Measurements from ENCODE around the gene HOXC9. TPM values are rescaled to one million over a fixed set of nuclear protein-coding genes. Genes with fewer than 3 reads are reported as not detected.

HOXC9 gene
- polyA plus RNA-seq, 2 of the 4 experiments (the other 2 are of a cell fraction) = 5.2 to 6.6 TPM

GRCh38 chr12:53963434-53964314, 36.3 kb upstream of the HOXC9 start:
- 88% methylated on average over 38 of the region's 38 CpGs for WGBS (ENCODE audit: missing lambda C conversion rate)
- H3K27ac ChIP-seq = no peak overlapping the region
- ATAC-seq = no peak

DNA sequence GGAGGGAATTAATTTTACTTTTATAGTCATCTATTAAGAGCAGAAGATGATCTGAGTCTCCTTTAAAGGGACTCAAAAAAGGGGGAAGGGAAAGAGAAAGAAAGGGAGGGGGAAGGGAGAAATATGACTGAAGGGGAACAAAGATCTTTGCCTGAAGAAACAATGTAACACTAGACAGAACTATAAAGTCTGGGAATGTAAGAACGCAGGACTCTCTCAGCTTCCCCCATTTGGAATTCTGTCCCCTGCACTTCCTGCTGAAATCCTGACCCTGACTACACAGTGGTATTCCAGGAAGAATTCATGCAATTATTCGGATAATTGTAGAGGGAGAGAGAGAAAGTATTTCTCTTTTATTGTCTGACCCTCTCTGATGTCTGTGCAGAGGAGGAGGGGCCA, 35.6 kb upstream of the HOXC9 start:
- ChIA-PET POLR2A (no interaction called here), CTCF (interaction anchor here (0.6 to 1.8 kb wide), 4 partner anchors 21 to 196 kb away, joined by 3 to 7 read pairs (median 4); partner anchors contain the start of genes HOXC10 and HOXC13)
- H3K4me2 ChIP-seq = peak overlapping the region; percentile 55
- DNase-seq (ENCODE audit: low read depth in 1 of 2, low spot score in 1 of 2) (no peak), FAIRE-seq (no peak), ATAC-seq (no peak)
- no peak overlapping the region for H3K4me3 ChIP-seq
- peaks cover 9% of the 10 kb centered on the region; the same call in 1 of the 3 replicates for H3K4me1 ChIP-seq
- no peak overlapping the region for H3K27ac ChIP-seq
- 55% methylated on average over 2 of the region's 2 CpGs for WGBS (ENCODE audit: missing lambda C conversion rate)
- TF ChIP-seq PHF8 (IDR thresholded peaks at IDR 0.05; ENCODE audit: borderline replicate concordance, low read depth) (no peak), KDM1A (IDR thresholded peaks at IDR 0.05; ENCODE audit: low read depth) (no peak), NPAS2 (CRISPR knock-in tag; IDR thresholded peaks at IDR 0.05; ENCODE audit: borderline replicate concordance) (no peak), MAFK (IDR thresholded peaks at IDR 0.05; ENCODE audit: partially characterized antibody) (no peak), POLR2AphosphoS2 (conservative IDR thresholded peaks at IDR 0.05; ENCODE audit: low read length) (no peak), GATA3 (IDR thresholded peaks at IDR 0.05; ENCODE audit: borderline replicate concordance) (no peak), KDM5A (IDR thresholded peaks at IDR 0.05) (no peak), MYC (IDR thresholded peaks at IDR 0.05; ENCODE audit: borderline replicate concordance, low read length) (no peak), NFE2L2 (conservative IDR thresholded peaks at IDR 0.05; ENCODE audit: low read length) (no peak)
- TF ChIP-seq, protein P1, sequence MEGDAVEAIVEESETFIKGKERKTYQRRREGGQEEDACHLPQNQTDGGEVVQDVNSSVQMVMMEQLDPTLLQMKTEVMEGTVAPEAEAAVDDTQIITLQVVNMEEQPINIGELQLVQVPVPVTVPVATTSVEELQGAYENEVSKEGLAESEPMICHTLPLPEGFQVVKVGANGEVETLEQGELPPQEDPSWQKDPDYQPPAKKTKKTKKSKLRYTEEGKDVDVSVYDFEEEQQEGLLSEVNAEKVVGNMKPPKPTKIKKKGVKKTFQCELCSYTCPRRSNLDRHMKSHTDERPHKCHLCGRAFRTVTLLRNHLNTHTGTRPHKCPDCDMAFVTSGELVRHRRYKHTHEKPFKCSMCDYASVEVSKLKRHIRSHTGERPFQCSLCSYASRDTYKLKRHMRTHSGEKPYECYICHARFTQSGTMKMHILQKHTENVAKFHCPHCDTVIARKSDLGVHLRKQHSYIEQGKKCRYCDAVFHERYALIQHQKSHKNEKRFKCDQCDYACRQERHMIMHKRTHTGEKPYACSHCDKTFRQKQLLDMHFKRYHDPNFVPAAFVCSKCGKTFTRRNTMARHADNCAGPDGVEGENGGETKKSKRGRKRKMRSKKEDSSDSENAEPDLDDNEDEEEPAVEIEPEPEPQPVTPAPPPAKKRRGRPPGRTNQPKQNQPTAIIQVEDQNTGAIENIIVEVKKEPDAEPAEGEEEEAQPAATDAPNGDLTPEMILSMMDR (IDR thresholded peaks at IDR 0.05) = no peak
- no peaks in the 10 kb centered on the region for H3K9me3 ChIP-seq

More at GRCh38 chr12:53963434-53964314, 36.3 kb upstream of the HOXC9 start:
- ChIA-PET POLR2A (no interaction called here), CTCF (interaction anchor here (0.9 to 2.6 kb wide), 7 partner anchors 21 to 217 kb away, joined by 3 to 9 read pairs (median 4); partner anchors contain the start of genes HOXC10 and HOXC13)
- Histone ChIP-seq H3K9me3 (no peaks in the 10 kb centered on the region), H3K4me2 (no peak overlapping the region), H3K4me3 (no peak overlapping the region), H3K4me1 (peaks cover 9% of the 10 kb centered on the region; the same call in 1 of the 3 replicates)
- FAIRE-seq (no peak), DNase-seq (ENCODE audit: low read depth in 1 of 2, low spot score in 1 of 2) (no peak)
- TF ChIP-seq TP53 (CRISPR knock-in tag; IDR thresholded peaks at IDR 0.05) (no peak), ZC3H11A (IDR thresholded peaks at IDR 0.05) (no peak), POLR2A (IDR thresholded peaks at IDR 0.05; ENCODE audit: low read length) (no peak), TFCP2L1 (CRISPR knock-in tag; IDR thresholded peaks at IDR 0.05) (no peak), RARB (CRISPR knock-in tag; IDR thresholded peaks at IDR 0.05) (no peak)

GRCh38 chr12:53965281-53966084, 34.5 kb upstream of the HOXC9 start:
- no peak for FAIRE-seq
- Histone ChIP-seq H3K4me3 (no peak overlapping the region), H3K4me1 (peaks cover 9% of the 10 kb centered on the region; the same call in 1 of the 3 replicates), H3K27ac (0 out of 6 replicates have a peak overlapping the region, but pooled peaks of 1 of the 2 experiments have one; percentile 6), H3K4me2 (no peak overlapping the region), H3K9me3 (no peaks in the 10 kb centered on the region)
- no peak for DNase-seq (ENCODE audit: low read depth in 1 of 2, low spot score in 1 of 2)
- CTCF ChIA-PET = interaction anchor here (1.2 to 1.7 kb wide), 2 partner anchors 20 to 27 kb away, joined by 3 to 7 read pairs; partner anchors contain the start of genes HOXC10 and HOXC13
- ATAC-seq = no peak
- POLR2A ChIA-PET = no interaction called here
- TF ChIP-seq CBX2 (IDR thresholded peaks at IDR 0.05; ENCODE audit: borderline replicate concordance, low read depth) (no peak), FOSL2 (IDR thresholded peaks at IDR 0.05) (no peak), FOSL2 (CRISPR knock-in tag; IDR thresholded peaks at IDR 0.05) (no peak), KDM1A (IDR thresholded peaks at IDR 0.05; ENCODE audit: low read depth) (no peak), RNF2 (IDR thresholded peaks at IDR 0.05; ENCODE audit: borderline replicate concordance, low read depth) (no peak), ZC3H11A (IDR thresholded peaks at IDR 0.05) (no peak), NFE2L2 (conservative IDR thresholded peaks at IDR 0.05; ENCODE audit: low read length) (no peak)
- WGBS (ENCODE audit: missing lambda C conversion rate) = 85% methylated on average over 18 of the region's 18 CpGs
